Hematopoietic multipotent progenitor cell (in vitro differentiated cells): ENCODE data around the gene PADI1. TPM values are rescaled to one million over a fixed set of nuclear protein-coding genes. Genes with fewer than 3 reads are reported as not detected.
"Not testable (repeated sequence)": the region's sequence is repeated elsewhere in the genome, so short reads cannot be mapped to it uniquely, and the experiment has no call there.

ENCODE experiments used
- DNase-seq, 3 donors: peaks; one replicate each; pipeline ENCODE4 v3.0.0-alpha.2; 2011 to 2015; ENCODE audit warnings: low read depth in 2 of 3, low spot score in 2 of 3
- total RNA-seq: library from RNA; depleted of rRNA; stranded (reverse); fragments of >200 nt; gene quantifications from one replicate; pipeline ENCODE4 v1.2.3, GENCODE V29; 2012

Gene PADI1
- total RNA-seq, 1 donor: not detected

GRCh38 chr1:17236779-17237560 is 32.0 kb downstream of the PADI1 start:
- DNase-seq: peak; percentile 68 to 92 (median 83)

- DNase-seq: no peak
These were observed 32.6 kb downstream of the PADI1 start for GRCh38 chr1:17237561-17237903.

DNA sequence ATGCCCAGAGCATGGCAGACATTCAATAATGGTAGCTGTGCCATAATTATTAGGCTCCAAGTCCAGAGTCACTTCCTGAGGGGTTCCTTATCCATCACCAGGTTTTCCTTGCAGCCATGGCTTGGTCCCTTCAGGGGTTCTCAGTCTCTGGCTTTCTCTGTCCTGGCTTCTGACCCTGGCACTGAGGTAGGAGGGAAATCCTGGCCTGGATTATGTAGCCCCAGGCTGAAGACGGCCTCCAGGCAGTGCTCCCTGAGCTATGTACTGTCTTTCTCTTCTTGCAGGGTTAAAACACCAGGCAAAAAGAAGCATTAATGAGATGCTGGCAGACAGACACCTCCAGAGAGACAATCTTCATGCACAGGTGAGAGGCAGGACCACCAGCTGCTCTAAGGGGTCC is 34.5 kb downstream of the PADI1 start:
- peak in 2 of 3 donors; percentile 84 to 88 for DNase-seq

GRCh38 chr1:17241011-17241779 is 36.3 kb downstream of the PADI1 start:
- DNase-seq: peak in 1 of 3 donors; percentile 22

- DNase-seq: not testable (repeated sequence)
These were observed 36.8 kb downstream of the PADI1 start for GRCh38 chr1:17241780-17242074.

DNA sequence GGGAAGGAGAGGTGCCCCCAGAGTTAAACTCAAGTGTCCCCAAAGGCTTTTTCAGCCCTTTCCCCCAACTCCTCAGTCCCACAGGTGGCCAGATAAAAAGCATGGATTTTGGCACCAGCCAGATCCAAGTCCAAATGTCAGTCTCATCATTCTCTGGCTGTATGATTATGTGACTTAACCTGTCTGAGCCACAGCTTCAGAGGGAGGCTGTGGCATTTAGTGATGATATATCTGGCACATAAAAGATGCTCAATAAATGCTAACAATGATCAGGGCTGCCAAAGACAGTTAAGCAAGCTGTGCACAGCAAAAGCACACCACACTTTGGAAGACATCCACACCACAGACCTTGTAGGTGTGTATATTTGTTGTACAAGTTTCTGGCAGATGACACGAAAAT is 38.3 kb downstream of the PADI1 start:
- DNase-seq: no peak

DNA sequence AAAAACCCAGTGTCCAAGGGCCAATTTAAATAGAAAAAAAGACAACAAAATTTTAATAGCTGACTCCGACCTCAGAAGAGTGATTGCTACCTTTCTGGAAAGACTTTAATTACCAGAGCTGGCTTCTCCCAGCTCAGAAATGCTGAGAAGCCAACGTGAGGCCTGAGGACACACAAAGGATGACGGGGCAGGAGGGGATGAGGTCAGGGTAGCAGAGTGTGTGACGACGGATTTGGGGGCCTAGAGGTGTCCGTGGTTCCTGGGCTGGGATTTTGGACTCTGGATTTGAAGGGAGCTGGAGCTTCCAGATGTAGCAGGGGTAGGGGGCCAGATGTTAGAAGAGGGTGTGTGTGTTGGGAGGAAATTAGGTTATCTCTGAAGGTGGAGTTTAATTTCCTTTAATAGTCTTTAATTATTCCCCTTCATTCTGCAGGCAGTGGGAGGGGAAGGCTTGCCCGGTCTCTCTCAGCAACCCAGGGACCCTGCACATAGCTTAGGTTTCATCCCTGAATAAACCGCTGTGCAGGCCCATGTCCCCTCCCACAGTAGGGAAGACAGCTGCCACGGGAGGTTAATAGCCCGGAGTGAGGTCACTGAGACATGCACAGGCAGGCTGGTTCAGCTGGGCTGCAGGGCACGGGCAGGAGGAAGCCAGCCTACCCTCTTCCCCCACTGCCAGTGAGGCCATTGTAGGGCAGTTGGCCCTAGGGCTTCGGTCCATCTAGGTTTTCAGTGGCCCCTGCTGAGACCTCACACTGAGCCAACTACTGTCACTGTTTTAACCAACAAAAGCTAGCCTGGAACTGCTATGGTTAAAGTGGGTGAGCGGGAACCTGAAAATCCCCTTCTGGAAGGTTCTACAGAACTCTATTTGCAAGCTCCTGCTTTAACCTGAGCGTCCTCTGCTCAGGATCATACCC is 40.2 kb downstream of the PADI1 start:
- no peak for DNase-seq

DNA sequence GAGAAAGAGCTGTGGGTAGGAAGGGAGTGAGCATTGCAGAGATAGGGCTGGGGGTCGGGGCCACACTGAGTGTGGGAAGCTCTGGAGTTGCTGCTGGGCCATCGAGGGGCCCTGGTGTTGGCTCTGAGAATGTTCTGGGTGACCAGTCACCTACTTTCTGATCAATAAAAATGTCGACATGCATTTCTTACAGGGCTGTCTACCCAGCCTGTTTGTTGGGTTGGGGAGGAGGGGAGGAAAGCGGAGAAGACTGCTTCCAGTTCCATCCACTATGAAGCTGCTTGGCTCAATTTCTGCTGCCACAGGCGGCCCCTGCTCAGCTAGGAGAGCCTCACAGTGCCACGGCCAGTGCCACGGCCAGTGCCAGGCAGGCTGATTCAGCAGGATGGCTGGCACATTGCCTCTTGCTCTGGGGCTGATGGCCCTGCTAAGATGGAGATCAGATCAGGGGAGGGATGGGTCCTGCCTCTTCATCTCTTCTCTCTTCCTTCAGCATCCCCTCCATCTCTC is 40.9 kb downstream of the PADI1 start:
- DNase-seq: no peak

DNA sequence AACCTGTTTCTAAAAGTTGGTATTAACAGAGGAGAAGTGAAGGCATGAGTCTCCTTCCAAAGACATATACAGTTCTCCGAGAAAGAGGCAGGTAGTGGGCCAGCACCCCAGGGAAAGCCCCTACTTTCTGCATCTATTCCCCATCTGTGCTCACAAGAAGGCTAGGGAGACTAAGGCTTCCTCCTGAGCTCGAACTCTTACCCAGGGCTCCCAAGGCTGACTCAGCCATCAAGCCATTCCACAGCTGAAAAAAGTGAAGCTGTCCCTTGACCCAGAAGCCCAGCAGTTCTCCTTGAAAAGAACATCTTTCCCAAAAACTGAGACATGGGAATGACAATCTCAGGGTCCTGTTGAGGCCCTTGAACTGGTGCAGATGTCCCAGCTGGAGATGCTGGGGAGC is 42.0 kb downstream of the PADI1 start:
- no peak for DNase-seq

DNA sequence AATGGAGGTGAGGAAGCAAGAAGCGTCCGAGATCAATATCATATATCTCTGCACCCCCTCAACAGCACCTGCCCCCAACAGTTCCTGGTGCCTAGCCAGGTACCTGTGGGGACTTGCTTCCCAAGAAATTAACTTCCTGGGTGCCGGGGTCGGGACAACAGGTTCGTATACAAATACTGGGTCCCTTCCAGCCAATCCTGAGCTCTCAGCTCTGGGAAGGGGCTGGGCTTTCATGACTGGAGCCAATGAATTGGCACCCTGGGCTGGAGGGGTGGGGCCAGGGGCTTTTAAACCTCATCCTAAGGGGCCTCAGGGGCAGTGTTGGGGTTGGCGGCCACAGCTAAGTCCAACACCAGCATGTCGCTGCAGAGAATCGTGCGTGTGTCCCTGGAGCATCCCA is 43.9 kb downstream of the PADI1 start, which contains the start of gene PADI3:
PADI3 (plus strand) TSS at position 318 of the 400 bp plus-strand sequence; CDS start at position 358, 40 bp downstream.
- no peak for DNase-seq

- DNase-seq: peak in 2 of 3 donors; percentile 97
These were observed 45.7 kb downstream of the PADI1 start for GRCh38 chr1:17250601-17251000.

DNA sequence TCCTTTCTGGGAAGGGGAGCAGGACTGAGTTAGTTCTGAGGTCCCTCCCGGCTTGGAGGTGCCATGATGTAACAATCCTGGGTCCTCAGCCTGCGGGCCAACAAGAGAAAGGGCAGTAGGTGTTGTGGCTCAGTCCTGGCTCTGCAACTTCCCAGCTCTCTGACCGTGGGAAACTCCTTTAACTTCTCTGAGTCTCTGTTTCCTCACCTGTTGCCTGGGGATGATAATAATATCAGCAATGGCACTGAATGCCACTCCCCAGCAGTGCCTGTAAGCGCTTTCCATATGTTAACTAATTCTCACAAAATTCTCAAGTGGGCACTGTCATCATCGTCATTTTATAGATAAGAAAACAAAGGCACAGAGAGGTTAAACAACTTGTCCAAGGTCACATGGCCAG is 46.3 kb downstream of the PADI1 start:
- DNase-seq: no peak

GRCh38 chr1:17251701-17252376 is 46.9 kb downstream of the PADI1 start:
- DNase-seq: no peak

GRCh38 chr1:17255336-17255735 is 50.4 kb downstream of the PADI1 start:
- DNase-seq: no peak

- DNase-seq: no peak
These were observed 53.3 kb downstream of the PADI1 start for GRCh38 chr1:17258116-17258757.

DNA sequence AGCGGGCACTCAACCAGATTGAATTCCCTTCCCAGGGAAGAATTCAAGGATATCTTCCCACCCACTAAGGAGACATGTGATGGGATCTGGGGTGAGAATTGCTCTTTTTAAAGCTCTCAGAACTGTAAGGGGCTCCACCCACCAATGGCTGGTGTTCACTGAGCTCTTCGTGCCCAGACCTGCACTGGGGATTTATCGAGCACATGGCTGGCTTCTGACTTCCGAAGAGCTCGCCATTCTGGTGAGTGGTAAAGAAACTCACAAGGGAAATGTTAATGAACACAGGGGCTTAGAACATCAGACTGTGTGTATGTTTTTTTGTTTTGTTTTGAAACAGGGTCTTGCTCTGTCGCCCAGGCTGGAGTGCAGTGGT is 53.8 kb downstream of the PADI1 start:
- no peak for DNase-seq

DNA sequence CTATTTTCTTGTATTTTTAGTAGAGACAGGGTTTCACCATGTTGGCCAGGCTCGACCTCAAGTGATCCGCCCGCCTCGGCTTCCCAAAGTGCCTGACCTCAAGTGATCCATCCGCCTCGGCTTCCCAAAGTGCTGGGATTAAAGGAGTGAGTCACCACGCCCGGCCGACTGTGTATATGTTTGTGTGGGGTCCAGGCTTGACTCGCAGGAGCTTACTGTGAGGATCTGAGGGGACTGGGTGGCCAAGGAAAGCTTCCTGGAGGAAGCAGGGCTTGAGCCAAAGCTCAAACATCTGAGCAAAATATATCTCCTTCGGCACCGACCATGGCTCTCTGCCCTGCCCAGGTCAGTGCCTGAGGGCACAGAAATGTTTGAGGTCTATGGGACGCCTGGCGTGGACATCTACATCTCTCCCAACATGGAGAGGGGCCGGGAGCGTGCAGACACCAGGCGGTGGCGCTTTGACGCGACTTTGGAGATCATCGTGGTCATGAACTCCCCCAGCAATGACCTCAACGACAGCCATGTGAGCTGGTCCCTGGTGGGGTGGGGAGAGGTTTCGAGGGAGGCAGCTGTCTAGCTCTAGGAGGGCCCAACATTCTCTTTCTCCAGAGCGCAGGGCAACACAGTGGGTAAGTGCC is 54.4 kb downstream of the PADI1 start:
- no peak for DNase-seq

DNA sequence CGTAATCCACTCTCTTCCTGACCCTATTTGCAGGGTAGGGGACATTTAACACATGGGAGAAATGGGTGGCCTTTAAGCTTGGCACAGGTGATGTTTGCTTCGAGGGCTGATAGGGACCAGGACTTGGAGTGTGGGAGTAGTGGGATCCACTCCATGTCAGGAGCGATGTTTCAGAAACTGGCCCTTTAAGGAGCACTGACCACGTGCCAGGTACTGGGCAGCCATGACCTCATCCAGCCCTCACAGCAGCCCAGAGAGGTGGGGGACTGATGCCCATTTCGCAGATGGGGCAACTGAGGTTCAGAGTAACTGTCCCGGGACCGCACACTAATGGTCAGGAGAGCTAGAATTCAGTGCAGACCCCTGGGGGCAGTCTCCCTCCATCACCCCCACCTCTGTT is 55.3 kb downstream of the PADI1 start:
- no peak for DNase-seq

- no peak for DNase-seq
These were observed 55.8 kb downstream of the PADI1 start for GRCh38 chr1:17260738-17261137.
